Caco-2 (cell line): Measurements from ENCODE around the gene MICALL1. TPM values are rescaled to one million over a fixed set of nuclear protein-coding genes. Genes with fewer than 3 reads are reported as not detected.

Experiments
- BruUV-seq: library from RNA; stranded (reverse); fragments of 400-500 nt; replicated peaks from 2 replicates; lab custom pipeline; 2021; lab: Mats Ljungman, UMichigan
- CTCF ChIA-PET: fragments of 300-600 bp; sonication (Branson Sonifier 250); formaldehyde crosslinking; loops from one replicate; lab custom pipeline; 2022; ENCODE audit warnings: antibody characterized with exemption; lab: Charles Lee
- POLR2A ChIA-PET: fragments of 300-600 bp; sonication (Branson Sonifier 250); formaldehyde crosslinking; loops from one replicate; lab custom pipeline; 2022; ENCODE audit warnings: antibody characterized with exemption; lab: Charles Lee
- DNase-seq, 2 experiments: peaks; one replicate each; pipeline versions ENCODE4 v3.0.0 to v3.0.0-alpha.2; 2020 to 2022
- H3K27me3 ChIP-seq: replicated peaks from 2 replicates; pipeline ENCODE4 v1.6.0; 2011; ENCODE audit warnings: low read length; ENCODE audit not compliant: control insufficient read depth, insufficient read depth
- H3K36me3 ChIP-seq: 2 replicates; pipeline ENCODE4 v1.5.1; 2011; ENCODE audit warnings: low read length; ENCODE audit not compliant: control insufficient read depth, insufficient read depth
- H3K4me1 ChIP-seq: fragments of 250-450 bp; sonication (Bioruptor Pico); 2 replicates; pipeline ENCODE4 v1.5.1; 2020; ENCODE audit warnings: mild to moderate bottlenecking
- H3K4me3 ChIP-seq: 2 replicates; pipeline ENCODE4 v1.5.1; 2011; ENCODE audit warnings: low read depth, mild to moderate bottlenecking, control low read depth, low read length
- H3K9me3 ChIP-seq: fragments of 250-450 bp; sonication (Bioruptor Pico); 2 replicates; pipeline ENCODE4 v1.5.1; 2020; ENCODE audit warnings: mild to moderate bottlenecking, moderate library complexity
- H3K27ac Mint-ChIP-seq: one replicate; pipeline ENCODE4 v1.8.0; 2022; ENCODE audit warnings: mixed read lengths; ENCODE audit not compliant: unreplicated experiment
- H3K27me3 Mint-ChIP-seq: one replicate; pipeline ENCODE4 v1.8.0; 2022; ENCODE audit warnings: mixed read lengths; ENCODE audit not compliant: insufficient read depth, unreplicated experiment
- H3K36me3 Mint-ChIP-seq: one replicate; pipeline ENCODE4 v1.8.0; 2022; ENCODE audit warnings: mild to moderate bottlenecking, mixed read lengths; ENCODE audit not compliant: insufficient read depth, unreplicated experiment
- H3K4me1 Mint-ChIP-seq: one replicate; pipeline ENCODE4 v1.8.0; 2022; ENCODE audit warnings: low read depth, mixed read lengths; ENCODE audit not compliant: unreplicated experiment
- H3K4me3 Mint-ChIP-seq: one replicate; pipeline ENCODE4 v1.8.0; 2022; ENCODE audit warnings: mild to moderate bottlenecking, moderate library complexity, mixed read lengths; ENCODE audit not compliant: unreplicated experiment
- H3K9me3 Mint-ChIP-seq: one replicate; pipeline ENCODE4 v1.8.0; 2022; ENCODE audit warnings: mixed read lengths; ENCODE audit not compliant: unreplicated experiment
- intact Hi-C: fragments of 100-400 bp; cut with micrococcal nuclease; formaldehyde crosslinking; loops from one replicate; pipeline ENCODE4 v1.10.0; 2022; ENCODE audit not compliant: unreplicated experiment
- total RNA-seq: library from RNA; stranded (reverse); gene quantifications from 2 replicates; pipeline ENCODE4 v1.2.3, GENCODE V29; 2022
- TF ChIP-seq, protein P1 (sequence below), 2 experiments: fragments of 200-600 bp in 1 of 2; IDR thresholded peaks; 1 replicate in 1 of 2; 2 replicates in 1 of 2; pipeline versions ENCODE4 v1.5.1 to v1.8.0; 2011 to 2022; ENCODE audit warnings: antibody characterized with exemption in 1 of 2, control low read depth in 1 of 2, inconsistent platforms in 1 of 2, low read depth in 1 of 2, low read length in 1 of 2, mild to moderate bottlenecking in 1 of 2, moderate library complexity in 1 of 2; ENCODE audit not compliant: insufficient read depth in 1 of 2, severe bottlenecking in 1 of 2, unreplicated experiment in 1 of 2

Gene MICALL1
- total RNA-seq, 1 experiment from 2014 or later, result 46.7 TPM

DNA sequence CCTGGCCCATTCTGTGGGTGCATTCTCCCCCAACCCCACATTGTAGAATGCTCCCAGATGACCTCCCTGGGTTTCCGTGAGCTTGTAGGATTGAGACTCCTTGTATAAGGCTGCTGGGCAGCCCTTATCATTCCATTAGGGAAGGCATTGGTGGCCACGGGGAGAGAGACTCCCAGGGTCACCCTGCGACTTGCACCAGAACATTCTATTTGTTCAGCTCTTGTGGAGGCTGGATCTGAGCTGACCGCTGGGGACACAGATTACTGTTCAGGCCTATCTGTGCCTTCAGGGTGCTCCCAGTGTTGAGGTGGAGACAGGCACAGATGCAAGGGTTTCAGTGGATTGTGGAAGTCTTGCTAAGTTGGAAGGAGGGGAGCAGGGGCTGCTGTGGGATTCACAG, 17.8 kb downstream of the MICALL1 start:
- intact Hi-C loops, result no loop called here
- H3K4me1 ChIP-seq, result no peaks in the 10 kb centered on the region
- ChIA-PET CTCF (no interaction called here), POLR2A (no interaction called here)
- no peak overlapping the region for H3K4me3 ChIP-seq
- no peaks in the 10 kb centered on the region for H3K9me3 Mint-ChIP-seq
- H3K36me3 ChIP-seq, result no peaks in the 10 kb centered on the region; the same call in 1 of the 2 replicates
- H3K27ac Mint-ChIP-seq, result no peak overlapping the region
- no TSS peak for BruUV-seq
- H3K4me3 Mint-ChIP-seq, result no peak overlapping the region
- no peaks in the 10 kb centered on the region for H3K27me3 ChIP-seq
- TF ChIP-seq, protein P1, sequence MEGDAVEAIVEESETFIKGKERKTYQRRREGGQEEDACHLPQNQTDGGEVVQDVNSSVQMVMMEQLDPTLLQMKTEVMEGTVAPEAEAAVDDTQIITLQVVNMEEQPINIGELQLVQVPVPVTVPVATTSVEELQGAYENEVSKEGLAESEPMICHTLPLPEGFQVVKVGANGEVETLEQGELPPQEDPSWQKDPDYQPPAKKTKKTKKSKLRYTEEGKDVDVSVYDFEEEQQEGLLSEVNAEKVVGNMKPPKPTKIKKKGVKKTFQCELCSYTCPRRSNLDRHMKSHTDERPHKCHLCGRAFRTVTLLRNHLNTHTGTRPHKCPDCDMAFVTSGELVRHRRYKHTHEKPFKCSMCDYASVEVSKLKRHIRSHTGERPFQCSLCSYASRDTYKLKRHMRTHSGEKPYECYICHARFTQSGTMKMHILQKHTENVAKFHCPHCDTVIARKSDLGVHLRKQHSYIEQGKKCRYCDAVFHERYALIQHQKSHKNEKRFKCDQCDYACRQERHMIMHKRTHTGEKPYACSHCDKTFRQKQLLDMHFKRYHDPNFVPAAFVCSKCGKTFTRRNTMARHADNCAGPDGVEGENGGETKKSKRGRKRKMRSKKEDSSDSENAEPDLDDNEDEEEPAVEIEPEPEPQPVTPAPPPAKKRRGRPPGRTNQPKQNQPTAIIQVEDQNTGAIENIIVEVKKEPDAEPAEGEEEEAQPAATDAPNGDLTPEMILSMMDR (IDR thresholded peaks at IDR 0.05; ENCODE audit: insufficient read depth in 1 of 2, low read depth in 1 of 2, low read length in 1 of 2, severe bottlenecking in 1 of 2, unreplicated experiment in 1 of 2), result no peak
- no peaks in the 10 kb centered on the region for H3K4me1 Mint-ChIP-seq
- H3K27me3 Mint-ChIP-seq, result no peaks in the 10 kb centered on the region
- peaks cover 41% of the 10 kb centered on the region for H3K36me3 Mint-ChIP-seq
- no peaks in the 10 kb centered on the region for H3K9me3 ChIP-seq
- no peak for DNase-seq

DNA sequence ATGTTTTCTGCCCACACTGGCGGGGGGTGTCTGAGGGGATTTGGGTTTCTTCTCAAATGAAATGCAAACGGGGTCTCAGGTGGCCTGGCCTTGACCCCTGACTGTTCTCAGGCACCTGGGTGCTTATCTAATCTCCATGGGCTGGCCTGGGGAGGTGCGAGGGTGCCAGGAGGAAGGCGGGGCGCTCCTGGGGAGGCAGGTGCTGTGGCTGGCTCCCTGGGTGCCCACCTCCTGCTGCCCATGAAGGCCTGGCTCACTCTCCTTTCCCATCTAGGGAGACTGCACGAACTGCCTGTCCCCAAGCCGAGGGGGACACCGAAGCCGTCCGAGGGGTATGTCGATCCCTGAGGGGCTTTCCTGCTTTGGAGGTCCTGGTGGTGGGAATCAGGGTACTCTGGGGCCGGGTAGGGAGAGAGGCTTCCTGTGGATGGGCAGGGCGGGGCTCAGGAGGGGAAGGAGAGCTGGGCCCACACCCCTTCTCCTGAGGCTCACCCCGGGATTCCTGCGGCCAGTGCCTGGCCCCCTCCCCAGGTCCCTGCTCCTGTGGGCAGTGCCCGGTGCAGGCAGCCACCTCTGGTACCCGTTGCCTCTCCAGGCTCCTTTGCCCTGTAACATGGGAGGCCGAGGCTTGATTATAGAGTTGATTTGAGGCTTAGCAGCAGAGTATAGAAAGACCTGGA, 18.4 kb downstream of the MICALL1 start:
- TF ChIP-seq, protein P1 (IDR thresholded peaks at IDR 0.05; ENCODE audit: insufficient read depth in 1 of 2, low read depth in 1 of 2, low read length in 1 of 2, severe bottlenecking in 1 of 2, unreplicated experiment in 1 of 2), result no peak
- H3K9me3 Mint-ChIP-seq, result no peaks in the 10 kb centered on the region
- H3K36me3 Mint-ChIP-seq, result peaks cover 45% of the 10 kb centered on the region
- H3K4me1 Mint-ChIP-seq, result no peaks in the 10 kb centered on the region
- ChIA-PET CTCF (no interaction called here), POLR2A (no interaction called here)
- H3K27ac Mint-ChIP-seq, result no peak overlapping the region
- no TSS peak for BruUV-seq
- no peak overlapping the region for H3K4me3 Mint-ChIP-seq
- Histone ChIP-seq H3K4me1 (no peaks in the 10 kb centered on the region), H3K36me3 (no peaks in the 10 kb centered on the region; the same call in 1 of the 2 replicates), H3K4me3 (no peak overlapping the region), H3K9me3 (no peaks in the 10 kb centered on the region), H3K27me3 (no peaks in the 10 kb centered on the region)
- DNase-seq, result no peak
- H3K27me3 Mint-ChIP-seq, result no peaks in the 10 kb centered on the region
- intact Hi-C loops, result no loop called here

DNA sequence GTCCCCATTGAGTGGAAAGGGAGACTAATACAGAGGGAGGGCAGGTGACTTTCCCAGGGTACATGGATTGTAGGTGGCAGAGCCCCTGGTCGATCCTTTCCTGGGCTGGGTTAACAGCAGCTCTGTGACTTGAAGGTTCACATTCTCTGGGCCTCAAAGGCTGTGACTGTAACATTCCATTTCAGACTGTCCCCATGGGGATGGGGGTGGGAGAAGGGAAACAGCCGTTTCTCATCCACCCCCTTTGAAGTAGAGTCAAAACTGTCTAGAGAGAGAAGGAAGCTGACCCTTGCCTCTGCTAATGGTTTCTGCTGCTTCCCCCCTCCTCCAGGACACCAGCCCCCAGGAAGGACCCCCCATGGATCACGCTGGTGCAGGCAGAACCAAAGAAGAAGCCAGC, 19.2 kb downstream of the MICALL1 start:
- no peak overlapping the region for H3K4me3 ChIP-seq
- no peaks in the 10 kb centered on the region for H3K27me3 Mint-ChIP-seq
- TF ChIP-seq, protein P1 (IDR thresholded peaks at IDR 0.05; ENCODE audit: insufficient read depth in 1 of 2, low read depth in 1 of 2, low read length in 1 of 2, severe bottlenecking in 1 of 2, unreplicated experiment in 1 of 2), result no peak
- no peaks in the 10 kb centered on the region for H3K4me1 Mint-ChIP-seq
- H3K9me3 Mint-ChIP-seq, result no peaks in the 10 kb centered on the region
- peaks cover 37% of the 10 kb centered on the region for H3K36me3 Mint-ChIP-seq
- no peaks in the 10 kb centered on the region for H3K27me3 ChIP-seq
- POLR2A ChIA-PET, result interaction anchor here (0.6 kb wide), 1 partner anchor 28 kb away, joined by 4 read pairs; the partner anchor contains the start of gene POLR2F
- no peak overlapping the region for H3K4me3 Mint-ChIP-seq
- no peaks in the 10 kb centered on the region for H3K4me1 ChIP-seq
- CTCF ChIA-PET, result no interaction called here
- no peaks in the 10 kb centered on the region; the same call in 1 of the 2 replicates for H3K36me3 ChIP-seq
- H3K27ac Mint-ChIP-seq, result no peak overlapping the region
- BruUV-seq, result no TSS peak
- DNase-seq, result no peak
- no peaks in the 10 kb centered on the region for H3K9me3 ChIP-seq
- intact Hi-C loops, result no loop called here
